H1 (cell line): ENCODE results near the gene NXPH1. TPM values are rescaled to one million over a fixed set of nuclear protein-coding genes. Genes with fewer than 3 reads are reported as not detected.

ENCODE experiments used
- CHD7 ChIP-seq: fragments of 300-600 bp; sonication (generic); IDR thresholded peaks from 2 replicates; pipeline ENCODE4 v1.7.1; 2012; ENCODE audit warnings: low read length, moderate library complexity, mild to moderate bottlenecking, inconsistent platforms; ENCODE audit not compliant: insufficient replicate concordance
- CTCF ChIP-seq, 3 experiments: IDR thresholded peaks; 1 replicate in 2 of 3; 2 replicates in 1 of 3; pipeline versions ENCODE4 v1.5.1 to v1.6.1; 2011; ENCODE audit warnings: low read length in 3 of 3, mild to moderate bottlenecking in 3 of 3, inconsistent platforms in 2 of 3, low read depth in 1 of 3, moderate library complexity in 1 of 3; ENCODE audit not compliant: insufficient read depth in 1 of 3; ENCODE audit errors: control extremely low read depth in 1 of 3
- MAX ChIP-seq: IDR thresholded peaks from 2 replicates; pipeline ENCODE4 v1.6.1; 2012; ENCODE audit warnings: inconsistent platforms
- SIN3A ChIP-seq, 2 experiments: IDR thresholded peaks in 1 of 2; conservative IDR thresholded peaks in 1 of 2; 2 replicates each; pipeline ENCODE4 v1.6.1; 2011 to 2012; ENCODE audit warnings: low read length in 2 of 2, improper control_type of control experiment in 1 of 2, low read depth in 1 of 2, mild to moderate bottlenecking in 1 of 2
- TAF7 ChIP-seq: optimal IDR thresholded peaks from 2 replicates; pipeline ENCODE3; 2011; ENCODE audit warnings: low read depth, mild to moderate bottlenecking, inconsistent platforms, low read length, moderate library complexity, borderline replicate concordance
- polyA plus RNA-seq, 7 experiments: library from polyadenylated mRNA; depleted of rRNA in 3 of 7; stranded (reverse) in 5 of 7; unstranded in 2 of 7; fragments of >200 nt in 5 of 7; fragments of 200-250 nt in 2 of 7; gene quantifications; 1 replicate in 5 of 7; 2 replicates in 1 of 7; 4 replicates in 1 of 7; pipeline versions ENCODE4 v1.2.1 to v1.2.3, GENCODE V29; 2011 to 2013; ENCODE audit warnings: missing spikeins in 2 of 7, mixed read lengths in 2 of 7
- total RNA-seq: library from RNA; stranded (reverse); fragmentation: NEBNext Ultra II Directional; extraction: Animal tissue kit (Norgen Biotek cat#: 25700); gene quantifications from 2 replicates; pipeline ENCODE4 v1.2.1, GENCODE V29; 2021

The NXPH1 gene
- total and polyA plus RNA-seq, 2 of the 8 experiments (the other 6 are each of a cell fraction or from before 2014, with no cell fraction given): 0.14 to 1.0 TPM

- TF ChIP-seq CHD7 (no peak), SIN3A (conservative IDR thresholded peaks at IDR 0.05 in 1 of 2, IDR thresholded peaks at IDR 0.05 in 1 of 2; ENCODE audit: low read depth in 1 of 2, low read length in 2 of 2) (no peak), TAF7 (no peak), CTCF (IDR thresholded peaks at IDR 0.05; ENCODE audit: control extremely low read depth in 1 of 3, insufficient read depth in 1 of 3, low read depth in 1 of 3, low read length in 3 of 3) (no peak), MAX (no peak)
These were observed 281.4 kb downstream of the NXPH1 start (continued) for GRCh38 chr7:8714791-8715190.
